Eye (tissue), 1 donor: ENCODE measurements around the gene STPG1.
A peak's percentile ranks its signal among the peaks of the same experiment; 100 is the strongest.

Experiments
- DNase-seq: peaks from one replicate; pipeline ENCODE4 v3.0.0-alpha.2; 2015

Gene STPG1

DNA sequence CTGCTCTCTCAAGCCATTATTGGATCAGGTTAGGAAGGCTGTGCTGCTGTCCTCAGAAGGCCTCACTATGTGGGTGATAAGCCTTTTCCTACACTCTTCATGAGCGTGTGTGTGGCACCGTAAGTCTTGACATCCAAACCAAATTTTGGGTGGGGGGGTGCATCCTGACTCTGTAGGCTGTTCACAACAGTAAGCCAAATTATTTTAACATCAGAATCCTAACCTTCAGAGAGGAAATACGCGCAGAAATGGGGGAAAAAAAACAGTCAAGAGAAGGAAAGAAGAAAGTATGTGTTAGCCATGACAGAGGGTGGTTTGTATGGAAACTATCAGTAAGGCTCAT lies 21.0 kb downstream of the STPG1 start:
- DNase-seq = no peak

DNA sequence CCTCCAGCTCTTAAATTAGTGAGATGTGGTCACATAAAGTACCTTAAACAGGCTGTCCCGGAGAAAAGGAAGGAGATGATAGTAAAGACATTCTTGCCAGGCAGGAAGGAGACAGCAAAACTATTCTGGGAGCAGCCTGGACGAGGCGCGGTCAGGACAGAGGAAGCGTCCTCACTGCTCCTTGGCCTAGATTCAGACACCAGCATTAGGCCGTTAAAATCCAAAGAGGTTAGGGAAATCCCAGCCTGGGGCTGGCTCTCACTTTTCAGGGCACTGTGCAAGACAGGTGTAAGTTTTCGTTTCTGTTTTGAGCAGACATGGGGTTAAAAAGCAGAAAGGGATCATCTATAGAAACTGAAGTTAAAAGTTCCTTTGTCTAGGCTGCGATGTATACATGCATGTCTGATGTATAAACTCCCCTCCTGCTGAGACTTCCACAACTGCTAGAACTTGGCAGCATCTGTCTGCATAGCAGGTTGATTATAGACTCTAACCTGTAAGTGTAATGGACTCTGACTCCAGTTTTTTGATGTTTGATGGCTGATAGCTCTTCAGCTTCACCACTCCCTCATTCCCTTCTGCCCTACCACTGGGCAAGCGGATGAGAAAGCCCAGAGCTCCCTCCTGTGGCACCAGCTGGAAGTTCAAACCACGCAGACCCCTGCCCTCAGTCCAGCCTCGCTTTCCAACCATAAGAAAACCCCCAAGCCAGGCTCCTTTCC lies 21.5 kb downstream of the STPG1 start:
- peak; percentile 88 for DNase-seq

DNA sequence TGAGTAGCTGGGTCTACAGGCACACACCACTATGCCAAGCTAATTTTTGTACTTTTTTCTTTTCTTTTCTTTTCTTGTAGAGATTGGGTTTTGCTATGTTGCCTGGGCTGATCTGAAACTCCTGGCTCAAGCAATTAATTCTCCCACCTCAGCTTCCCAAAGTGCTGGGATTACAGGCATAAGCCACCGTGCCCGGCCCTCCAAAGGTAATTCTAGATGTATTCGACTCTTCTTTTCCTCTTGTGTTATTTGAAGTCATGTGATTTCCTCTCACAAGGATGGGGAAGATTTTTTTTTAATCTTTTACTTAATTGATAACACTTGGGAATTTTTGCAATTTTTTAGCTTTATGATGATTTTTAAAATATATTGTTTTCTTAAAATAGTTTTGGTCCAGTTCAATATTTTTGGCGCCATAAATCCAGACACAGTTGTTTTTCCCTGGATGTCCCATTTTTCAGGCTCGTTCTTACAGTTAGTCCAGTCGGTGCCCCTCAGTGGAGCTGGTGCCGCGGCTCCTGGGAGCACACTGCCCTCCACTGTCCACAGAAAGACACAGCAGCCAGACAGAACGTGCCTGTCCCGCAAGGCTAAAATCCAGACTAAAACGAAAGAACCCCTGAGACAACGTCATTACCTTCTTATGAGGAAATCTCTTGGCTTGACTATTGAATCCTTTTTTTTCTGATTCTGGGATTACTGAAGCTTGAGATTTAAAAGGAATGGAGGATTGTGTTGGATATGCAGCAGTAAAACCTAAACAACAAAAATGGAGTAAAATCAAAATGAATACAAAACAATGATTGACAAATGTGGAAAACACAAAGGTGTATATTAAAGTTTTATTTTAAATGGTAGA lies 22.4 kb downstream of the STPG1 start:
- DNase-seq = peak; percentile 91

DNA sequence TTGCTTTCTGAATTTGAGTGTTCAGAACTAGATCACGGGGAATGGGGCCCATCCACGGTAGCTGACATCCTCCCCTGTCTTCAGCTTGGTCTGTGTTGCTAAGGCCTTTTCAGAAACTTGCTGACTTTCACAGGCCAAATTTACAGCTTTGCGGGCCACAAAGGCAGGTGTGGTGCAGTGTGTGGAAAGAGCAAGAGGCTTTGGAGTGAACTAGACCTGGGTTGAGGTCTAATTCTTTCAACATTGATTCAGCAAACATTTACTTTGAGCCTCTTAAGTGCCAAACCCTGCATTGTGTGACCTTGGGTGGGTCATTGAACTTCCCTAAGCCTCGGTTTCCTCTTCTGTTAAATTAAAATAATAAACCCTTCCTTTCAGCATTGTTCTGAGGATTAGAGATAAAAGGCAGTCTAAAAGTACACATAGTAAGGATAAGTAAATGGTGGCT lies 24.3 kb downstream of the STPG1 start:
- no peak for DNase-seq

DNA sequence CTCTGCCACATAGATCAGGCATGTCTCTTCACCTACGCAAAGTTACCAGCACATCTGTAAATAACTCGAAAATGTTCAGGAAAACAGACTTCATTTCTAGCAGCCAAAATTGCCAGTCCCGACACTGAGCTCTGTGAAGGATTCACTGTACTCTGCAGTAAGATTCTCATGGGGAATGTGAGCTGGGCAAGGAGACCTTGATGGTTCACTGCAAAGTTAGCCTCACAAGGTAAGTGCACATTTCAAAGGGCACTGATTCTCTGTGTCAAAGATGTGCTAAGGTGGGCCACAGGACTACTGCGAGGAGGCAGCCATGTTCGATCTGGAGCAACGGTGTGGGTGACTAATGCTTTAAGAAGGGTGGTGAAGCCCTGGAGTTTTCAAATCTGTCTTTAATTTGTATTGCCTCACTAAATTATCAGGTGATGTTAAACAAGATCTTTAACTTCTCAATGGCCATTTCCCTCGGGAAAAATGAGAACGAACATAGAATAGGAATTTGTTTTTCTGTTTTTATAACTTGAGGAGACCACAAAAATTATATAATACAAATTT lies 25.2 kb downstream of the STPG1 start:
- no peak for DNase-seq

DNA sequence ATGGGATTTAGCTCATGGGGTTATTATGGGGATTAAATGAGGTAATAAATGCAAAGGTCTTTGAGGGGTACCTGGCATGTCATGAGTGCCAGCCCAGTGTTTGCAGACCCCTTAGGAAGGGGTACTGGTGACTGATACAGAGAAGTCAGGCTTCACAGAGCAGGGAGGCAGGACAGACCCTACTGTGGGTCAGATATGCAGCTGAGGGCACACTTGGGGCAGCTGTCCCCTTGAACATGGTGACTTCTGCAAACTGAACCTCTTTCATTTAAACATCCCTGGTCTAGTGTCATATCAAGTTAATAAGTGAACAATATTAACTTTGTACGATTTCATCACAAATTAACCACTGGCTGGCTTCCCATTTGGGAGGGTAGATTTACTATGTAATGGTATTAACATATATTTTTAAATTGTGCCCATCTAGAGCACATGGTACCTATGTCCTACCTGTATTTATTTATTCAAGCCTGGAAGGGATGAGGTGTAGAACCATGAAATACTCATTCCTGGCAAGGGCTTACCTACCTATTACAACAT lies 25.9 kb downstream of the STPG1 start:
- no peak for DNase-seq

DNA sequence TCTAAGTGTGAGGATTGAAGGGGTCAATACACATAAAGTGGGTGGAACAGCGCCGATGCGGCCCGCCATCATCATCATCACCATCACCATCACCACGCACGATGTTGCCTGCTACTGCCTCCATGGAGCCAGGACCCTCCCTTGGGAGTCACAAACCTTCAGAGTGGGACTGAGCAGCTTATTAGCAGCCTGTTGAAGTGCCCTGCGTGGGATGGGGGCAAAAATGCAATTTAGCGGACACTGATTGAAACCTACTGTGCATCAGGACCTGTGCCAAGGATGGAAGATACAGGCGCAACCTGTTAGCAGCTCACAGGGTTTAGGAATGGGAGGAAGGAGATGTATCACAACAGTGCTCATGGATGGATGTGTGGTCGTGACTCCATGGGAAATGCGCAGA lies 26.7 kb downstream of the STPG1 start:
- no peak for DNase-seq

DNA sequence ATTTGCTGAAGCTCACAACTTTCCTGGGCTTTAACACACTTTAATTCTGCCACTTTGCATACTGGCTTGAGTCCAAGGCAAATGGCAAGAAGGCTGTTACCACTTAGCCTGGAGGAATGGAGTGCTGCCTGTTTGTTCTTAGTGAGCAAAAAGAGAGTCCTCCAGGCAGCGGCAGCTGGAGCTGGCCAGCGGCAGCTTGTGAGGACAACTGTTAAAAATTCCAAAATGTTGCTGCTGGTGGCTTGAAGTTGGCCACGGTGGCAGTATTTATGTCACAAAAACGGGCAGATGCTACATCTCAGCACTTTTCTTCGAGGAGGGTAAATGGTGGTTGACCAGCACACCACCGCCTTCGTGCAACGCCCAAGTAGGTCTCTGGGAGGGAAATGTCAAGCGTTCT lies 27.3 kb downstream of the STPG1 start:
- DNase-seq = no peak

DNA sequence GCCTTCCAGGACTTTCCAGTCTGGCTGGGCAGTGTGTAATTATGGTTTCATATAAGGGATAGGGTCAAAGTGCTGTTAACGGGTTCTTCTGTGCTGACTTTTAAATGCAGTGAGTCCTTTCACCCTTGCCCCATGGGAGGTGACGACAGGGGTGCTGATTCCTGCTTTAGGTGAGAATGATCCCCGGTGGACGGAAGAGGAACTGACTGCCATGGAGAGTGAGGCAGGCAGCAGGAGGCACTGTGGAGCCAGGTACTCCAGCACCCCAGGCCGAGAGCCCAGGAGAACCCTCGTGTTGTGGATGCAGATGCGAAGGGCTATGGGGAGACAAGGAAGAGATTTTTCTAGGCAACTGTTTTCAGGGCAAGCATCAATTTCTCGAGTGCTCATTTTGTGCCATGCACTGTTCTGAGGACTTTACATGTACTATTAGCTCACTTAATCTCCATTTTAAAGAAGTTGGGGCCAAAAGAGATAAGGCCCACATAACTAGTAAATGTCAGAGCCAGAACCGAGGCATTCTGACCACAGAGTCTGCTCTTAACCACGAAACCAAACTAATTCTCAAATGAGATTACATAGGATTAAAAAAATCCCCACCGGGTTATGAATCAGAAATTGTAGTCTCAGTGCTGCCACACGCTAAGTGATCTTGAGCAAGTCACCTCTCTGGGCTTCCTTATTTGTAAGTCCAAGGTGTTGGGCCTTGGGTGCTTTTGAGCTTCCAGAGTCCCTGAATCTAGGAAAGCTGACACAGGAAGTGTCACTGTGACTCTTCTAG lies 28.2 kb downstream of the STPG1 start:
- no peak for DNase-seq

DNA sequence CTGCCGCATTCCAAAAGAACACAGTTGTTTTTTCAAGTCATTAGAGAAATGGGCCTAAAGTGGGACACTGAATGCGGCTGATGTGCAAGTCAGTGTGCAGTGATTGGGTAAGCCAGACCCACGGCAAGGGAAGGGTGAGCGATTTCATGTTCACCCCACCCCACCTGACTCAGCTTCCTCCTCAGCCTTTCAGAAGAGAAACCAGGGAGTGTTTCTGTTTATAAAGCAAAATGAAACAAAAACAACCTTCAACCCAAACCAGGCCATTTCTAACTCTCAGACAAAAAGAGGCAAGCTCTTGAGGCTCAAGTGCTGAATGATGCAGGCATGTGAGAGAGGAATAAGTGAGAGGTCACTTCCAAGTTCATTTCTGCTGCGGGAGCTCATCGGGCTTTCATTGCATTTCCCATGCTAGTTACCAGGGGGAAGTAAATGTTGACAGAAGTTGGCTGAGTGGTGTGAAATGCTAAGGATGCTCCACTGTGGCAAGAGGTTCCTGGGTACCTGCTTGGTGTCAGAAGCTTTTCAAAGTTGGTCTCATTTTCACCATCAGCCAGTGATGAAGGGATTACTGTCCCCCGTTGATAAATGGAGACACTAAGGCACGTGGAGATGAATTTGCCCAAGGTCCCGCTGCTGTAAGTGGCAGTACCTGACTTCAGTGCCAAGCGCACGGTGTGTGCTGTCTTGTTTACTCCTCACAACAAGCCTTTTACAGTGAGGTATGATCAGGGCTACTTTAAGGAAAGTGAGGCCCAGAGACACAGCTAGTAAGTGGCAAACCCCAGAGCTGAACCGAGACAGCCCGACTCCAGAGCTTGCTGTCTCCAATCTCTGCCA lies 29.1 kb downstream of the STPG1 start:
- no peak for DNase-seq

DNA sequence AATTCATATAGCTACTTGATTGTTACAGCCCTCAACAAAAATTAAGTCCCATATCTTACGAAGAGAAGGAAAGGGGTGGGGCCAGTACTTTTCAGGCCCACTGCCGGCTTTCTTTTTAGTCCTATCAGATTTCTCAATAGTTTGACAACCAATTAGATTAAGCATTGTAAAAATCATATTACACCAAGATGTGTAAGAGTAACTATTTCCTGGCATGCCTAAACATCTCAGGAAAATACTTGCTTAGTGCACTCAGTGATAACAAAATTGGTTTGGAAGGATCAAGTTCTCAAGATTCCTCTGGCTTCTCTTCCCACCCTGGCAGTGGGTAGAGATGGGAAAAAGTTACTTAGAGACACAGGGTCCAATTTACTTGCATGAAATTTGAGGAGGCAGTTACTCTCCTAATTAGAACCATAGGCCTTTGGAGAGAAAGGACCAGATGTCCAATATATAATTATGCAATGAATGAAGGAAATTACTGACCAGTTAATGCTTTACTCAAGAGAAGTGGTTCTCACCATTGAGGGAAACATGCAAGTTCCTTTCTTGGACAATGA lies 30.1 kb downstream of the STPG1 start:
- DNase-seq = no peak

DNA sequence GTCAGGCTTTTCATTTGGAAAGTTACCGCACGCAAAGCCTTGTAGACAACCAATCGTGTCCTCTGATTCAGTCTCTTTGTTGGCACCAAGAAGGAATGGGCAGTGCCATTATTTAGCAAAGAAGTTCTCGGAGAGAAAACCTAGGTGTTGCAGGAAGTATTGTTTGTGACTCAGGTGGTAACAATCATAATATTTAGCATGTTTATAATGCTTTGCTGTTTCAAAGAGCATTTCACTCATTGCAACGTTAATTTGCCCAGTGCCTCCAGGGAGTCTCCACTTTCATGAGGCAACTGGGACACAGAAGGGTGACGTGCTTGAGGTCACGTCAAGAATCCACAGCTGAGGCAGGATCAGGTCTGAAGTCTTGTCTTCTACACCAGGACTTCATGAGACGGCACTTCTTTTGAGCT lies 31.4 kb downstream of the STPG1 start:
- DNase-seq = no peak

DNA sequence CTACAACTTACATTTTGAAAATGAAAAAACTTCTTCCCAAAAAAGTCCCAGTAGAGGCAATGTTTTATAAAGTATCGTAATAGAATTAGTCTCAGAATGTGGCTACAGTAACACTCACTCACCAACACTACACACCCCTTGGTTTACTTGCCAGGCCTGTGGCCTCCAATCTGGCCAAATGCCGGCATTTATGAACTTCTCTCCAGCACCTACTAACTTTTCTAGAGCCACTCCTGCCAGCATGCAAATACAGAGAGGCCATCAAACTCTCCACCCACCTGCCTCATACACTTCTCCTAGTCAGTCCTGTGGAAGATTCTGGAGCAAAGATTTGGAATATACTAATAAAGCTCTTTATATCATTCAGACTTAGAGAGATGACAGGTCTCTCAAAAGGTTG lies 32.3 kb downstream of the STPG1 start:
- no peak for DNase-seq

DNA sequence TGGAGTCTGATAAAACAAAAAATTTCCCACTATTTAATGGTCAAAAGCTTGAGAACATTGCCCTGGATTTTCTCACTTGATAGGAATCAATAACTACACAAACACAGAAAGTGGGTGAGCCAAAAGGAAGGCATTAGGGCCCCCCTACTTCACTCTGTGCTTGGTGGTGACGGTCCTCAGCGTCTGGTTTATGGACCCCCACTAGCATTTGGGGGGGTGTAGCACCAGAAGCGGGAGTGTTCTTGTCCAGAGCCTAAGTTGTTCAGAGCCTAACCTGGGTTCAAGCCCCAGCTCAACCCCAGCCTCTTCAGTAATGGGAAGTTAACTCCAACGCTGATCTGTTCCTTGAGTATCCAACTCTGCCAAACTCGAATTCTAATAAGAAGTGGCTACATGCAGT lies 33.1 kb downstream of the STPG1 start:
- no peak for DNase-seq

DNA sequence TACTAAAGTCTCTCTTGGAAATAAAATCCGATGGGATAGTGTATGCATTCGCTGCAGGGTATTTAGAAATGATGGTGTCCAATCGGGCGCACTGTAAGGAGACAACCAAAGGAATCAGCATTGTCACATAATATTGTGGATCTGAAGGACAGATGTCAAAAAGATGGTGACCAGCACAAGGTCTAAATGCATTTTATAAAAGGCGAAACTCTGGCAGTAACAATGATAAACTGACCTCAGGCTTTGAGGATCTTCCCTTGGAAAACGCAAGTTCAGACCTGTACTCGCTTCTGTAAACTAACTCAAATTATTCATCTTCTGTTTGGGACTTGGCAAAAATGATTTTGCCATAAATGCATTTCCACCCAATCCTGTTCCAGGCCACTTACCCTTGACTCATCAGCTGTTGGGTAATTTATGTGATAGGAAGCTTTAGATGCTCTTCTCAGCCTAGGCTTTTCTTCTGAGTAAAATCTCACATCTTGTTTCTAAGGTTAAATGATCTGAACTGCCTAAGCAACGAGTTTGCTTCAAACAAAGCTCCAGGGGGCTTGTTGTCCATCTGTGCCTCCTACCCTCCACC lies 33.8 kb downstream of the STPG1 start:
- no peak for DNase-seq

DNA sequence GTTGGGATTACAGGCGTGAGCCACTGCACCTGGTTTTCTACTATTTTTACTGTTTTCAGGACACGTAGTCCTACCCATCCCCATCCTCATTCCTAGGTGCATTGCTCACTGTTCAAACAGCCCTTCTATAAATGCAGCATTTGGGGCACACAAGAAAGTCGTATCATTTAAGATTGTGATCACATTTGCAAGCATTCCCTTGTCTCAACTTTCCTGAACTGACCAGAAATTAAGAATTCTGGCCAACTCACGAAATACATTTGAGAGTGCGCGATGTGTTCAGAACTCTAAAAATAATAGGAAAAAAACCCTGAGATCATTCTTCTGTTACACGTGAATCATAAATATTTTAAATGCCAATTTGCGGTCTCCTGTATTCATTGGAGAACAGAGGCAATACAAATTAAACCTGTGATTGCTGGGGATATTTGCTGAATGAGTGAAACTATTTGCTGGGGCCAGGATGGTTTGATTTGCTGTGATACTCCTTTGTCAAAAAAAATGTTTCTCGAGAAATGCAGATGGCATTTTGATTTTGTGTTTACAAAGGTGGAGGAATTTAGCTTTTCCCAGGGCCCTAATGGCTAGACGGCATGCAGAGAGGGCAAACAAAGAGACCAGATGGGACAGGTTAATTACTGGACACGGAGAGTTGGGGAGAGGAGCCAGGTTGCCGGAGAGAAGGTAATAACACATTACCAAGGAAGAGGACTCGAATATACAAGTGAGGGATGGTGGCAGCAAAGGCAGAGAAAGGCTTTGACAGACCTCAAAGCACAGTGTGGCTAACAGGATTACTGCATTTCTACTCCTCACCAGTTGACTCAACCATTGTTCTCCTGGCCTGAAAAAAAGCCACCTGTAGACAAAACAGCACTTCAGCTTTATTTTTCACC lies 38.4 kb downstream of the STPG1 start:
- DNase-seq = no peak

DNA sequence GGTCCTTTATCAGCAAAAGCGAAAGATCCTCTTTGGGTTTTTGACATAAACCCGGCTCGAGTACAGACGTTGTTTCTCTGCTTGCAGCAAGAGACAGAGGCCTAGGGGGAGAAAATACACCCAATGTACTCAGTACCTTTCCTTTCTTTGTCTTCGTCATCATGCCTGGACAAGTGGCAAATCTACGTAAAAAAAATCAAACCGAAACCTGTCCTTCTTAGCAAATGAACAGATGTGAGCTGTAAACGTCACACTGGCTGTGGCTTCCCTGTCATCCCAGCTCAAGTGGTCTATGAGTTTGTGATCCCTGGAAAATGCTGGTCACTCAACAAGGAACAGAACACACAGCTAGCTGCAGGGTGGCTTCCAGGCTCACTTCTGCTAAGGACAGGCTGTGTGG lies 39.9 kb downstream of the STPG1 start:
- DNase-seq = no peak

DNA sequence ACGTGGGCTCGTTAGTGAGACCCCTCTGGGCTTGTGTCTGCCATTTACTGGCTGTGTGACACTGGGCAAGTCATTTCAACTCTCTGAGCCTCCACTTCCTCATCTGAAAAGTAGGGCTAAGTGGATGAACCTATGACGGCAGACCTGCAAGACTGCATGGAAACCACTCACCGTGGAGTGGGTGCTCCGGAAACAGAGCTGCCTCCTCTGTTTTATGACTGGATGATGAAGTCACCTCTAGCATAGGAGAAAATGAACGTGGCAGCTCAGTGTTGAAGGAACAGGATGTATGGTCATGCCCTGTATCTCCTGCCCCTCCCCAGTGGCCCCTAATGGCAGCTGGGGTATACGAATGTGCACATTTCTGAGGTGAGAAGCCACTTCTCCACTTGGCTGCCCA lies 40.5 kb downstream of the STPG1 start:
- no peak for DNase-seq

DNA sequence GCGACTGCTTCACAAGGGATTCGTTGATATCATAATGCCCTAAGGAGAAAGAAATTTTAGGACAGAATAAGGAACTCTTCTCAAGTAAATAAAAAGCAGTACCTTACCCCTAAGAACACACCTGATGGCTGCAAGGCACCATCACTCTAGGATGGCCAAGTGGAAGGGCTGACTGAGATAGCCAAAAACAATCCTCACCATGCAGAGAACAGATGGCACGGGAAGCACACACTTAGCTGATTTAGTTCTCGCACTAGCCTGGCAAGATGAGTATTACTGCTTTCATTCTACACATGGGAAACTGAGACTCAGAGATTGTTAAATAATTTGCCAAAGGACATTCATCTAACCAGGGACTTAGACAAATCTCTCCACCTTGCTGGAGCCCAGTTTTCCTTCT lies 43.8 kb downstream of the STPG1 start:
- no peak for DNase-seq

DNA sequence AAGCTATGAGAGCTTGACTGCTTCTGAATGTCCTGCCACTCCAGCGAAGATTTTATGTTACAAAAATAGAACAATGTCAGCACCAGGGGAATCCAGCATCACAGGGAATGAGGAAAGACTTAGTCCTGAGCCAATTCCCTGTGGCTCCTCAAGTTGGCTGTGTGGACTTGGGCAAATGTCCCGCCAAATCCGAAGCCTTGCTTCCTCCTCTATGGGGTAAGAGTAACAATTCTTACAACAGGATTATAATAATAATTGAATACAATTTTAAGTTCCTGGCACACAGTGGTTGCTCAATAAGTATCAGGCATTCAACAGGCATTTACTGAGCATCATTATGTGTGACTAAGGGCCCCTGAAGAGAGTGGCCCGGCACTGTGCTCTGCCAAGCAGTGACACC lies 44.4 kb downstream of the STPG1 start:
- no peak for DNase-seq
